Measurements from ENCODE around the gene VAT1. TPM values are rescaled to one million over a fixed set of nuclear protein-coding genes. Genes with fewer than 3 reads are reported as not detected.

VAT1 gene
- total RNA-seq, 2 donors from 2014 or later: 89.1 to 255 TPM

GRCh38 chr17:43033948-43034881, 12.0 kb upstream of the VAT1 start:
- 47% methylated on average over 12 of the region's 12 CpGs for WGBS

GRCh38 chr17:43031666-43032065, 9.5 kb upstream of the VAT1 start:
- no peak overlapping the region for H3K4me3 ChIP-seq
- no peaks in the 10 kb centered on the region for H3K36me3 ChIP-seq
- H3K4me1 ChIP-seq (replicated peaks): no peaks in the 10 kb centered on the region
- H3K27ac ChIP-seq: no peak overlapping the region
- DNase-seq (ENCODE audit: low spot score): no peak
- WGBS: 65% methylated on average over 3 of the region's 3 CpGs
- no peak for TF ChIP-seq CTCF (IDR thresholded peaks at IDR 0.05)
- no peak for TF ChIP-seq POLR2A (IDR thresholded peaks at IDR 0.05)
- no peak for TF ChIP-seq POLR2AphosphoS5 (IDR thresholded peaks at IDR 0.05)
- intact Hi-C loops (cut with DNase I): no loop called here
- H3K27me3 ChIP-seq (replicated peaks; ENCODE audit: insufficient read depth): no peaks in the 10 kb centered on the region
- no peaks in the 10 kb centered on the region for H3K9me3 ChIP-seq

More at GRCh38 chr17:43033948-43034881, 12.0 kb upstream of the VAT1 start:
- no peak overlapping the region for H3K4me3 ChIP-seq
- intact Hi-C loops (cut with DNase I): no loop called here
- no peak overlapping the region for H3K27ac ChIP-seq
- no peak for DNase-seq (ENCODE audit: low spot score)
- no peaks in the 10 kb centered on the region for H3K36me3 ChIP-seq
- H3K27me3 ChIP-seq (replicated peaks; ENCODE audit: insufficient read depth): no peaks in the 10 kb centered on the region
- TF ChIP-seq CTCF (IDR thresholded peaks at IDR 0.05): no peak
- TF ChIP-seq POLR2AphosphoS5 (IDR thresholded peaks at IDR 0.05): no peak
- TF ChIP-seq POLR2A (IDR thresholded peaks at IDR 0.05): no peak
- no peaks in the 10 kb centered on the region for H3K4me1 ChIP-seq (replicated peaks)
- no peaks in the 10 kb centered on the region for H3K9me3 ChIP-seq

- Histone ChIP-seq H3K4me1 (replicated peaks) (no peaks in the 10 kb centered on the region), H3K4me3 (no peak overlapping the region), H3K36me3 (no peaks in the 10 kb centered on the region), H3K27ac (peak overlapping the region in 1 of 2 donors; percentile 51), H3K9me3 (no peaks in the 10 kb centered on the region), H3K27me3 (replicated peaks; ENCODE audit: insufficient read depth) (no peaks in the 10 kb centered on the region)
- WGBS: 54% methylated on average over 6 of the region's 6 CpGs
- no peak for TF ChIP-seq CTCF (IDR thresholded peaks at IDR 0.05)
- TF ChIP-seq POLR2AphosphoS5 (IDR thresholded peaks at IDR 0.05): no peak
- no peak for TF ChIP-seq POLR2A (IDR thresholded peaks at IDR 0.05)
- intact Hi-C loops (cut with DNase I): no loop called here
- DNase-seq (ENCODE audit: low spot score): no peak
Measured at GRCh38 chr17:43030137-43030767, 8.1 kb upstream of the VAT1 start.

GRCh38 chr17:43028221-43028861, 6.2 kb upstream of the VAT1 start:
- Histone ChIP-seq H3K27me3 (replicated peaks; ENCODE audit: insufficient read depth) (no peaks in the 10 kb centered on the region), H3K9me3 (no peaks in the 10 kb centered on the region), H3K4me3 (no peak overlapping the region), H3K4me1 (replicated peaks) (no peaks in the 10 kb centered on the region), H3K27ac (no peak overlapping the region), H3K36me3 (no peaks in the 10 kb centered on the region)
- TF ChIP-seq CTCF (IDR thresholded peaks at IDR 0.05) (no peak), POLR2AphosphoS5 (IDR thresholded peaks at IDR 0.05) (no peak), POLR2A (IDR thresholded peaks at IDR 0.05) (no peak)
- 87% methylated on average over 17 of the region's 17 CpGs for WGBS
- DNase-seq (ENCODE audit: low spot score): no peak
- intact Hi-C loops (cut with DNase I): no loop called here

All from prostate gland (tissue), 2 donors.